Mesendoderm (in vitro differentiated cells): ENCODE data around the gene MICALL2.
"Not testable (repeated sequence)": the region's sequence is repeated elsewhere in the genome, so short reads cannot be mapped to it uniquely, and the experiment has no call there.

Source experiments
- DNase-seq: peaks from one replicate; pipeline ENCODE4 v3.0.0; 2013
- H2AK5ac ChIP-seq: 2 replicates; pipeline ENCODE4 v1.6.1; 2013; ENCODE audit warnings: low read length, inconsistent platforms
- H2BK120ac ChIP-seq: 2 replicates; pipeline ENCODE4 v1.6.1; 2013; ENCODE audit warnings: low read depth, mild to moderate bottlenecking, low read length, moderate library complexity, mixed read lengths
- H2BK15ac ChIP-seq: replicated peaks from 2 replicates; pipeline ENCODE4 v1.6.1; 2013; ENCODE audit warnings: low read depth, mild to moderate bottlenecking, moderate library complexity
- H2BK5ac ChIP-seq: 2 replicates; pipeline ENCODE4 v1.6.1; 2013; ENCODE audit warnings: low read length, inconsistent platforms
- H3K18ac ChIP-seq: 2 replicates; pipeline ENCODE4 v1.6.1; 2013; ENCODE audit warnings: mild to moderate bottlenecking, low read length, mixed read lengths
- H3K23ac ChIP-seq: one replicate; pipeline ENCODE4 v1.6.1; 2013; ENCODE audit warnings: low read length
- H3K27ac ChIP-seq: 2 replicates; pipeline ENCODE4 v1.5.1; 2013; ENCODE audit warnings: low read depth, mild to moderate bottlenecking, inconsistent platforms, low read length, moderate library complexity
- H3K27me3 ChIP-seq: 2 replicates; pipeline ENCODE4 v1.6.1; 2013; ENCODE audit warnings: low read length, control low read depth, mild to moderate bottlenecking, inconsistent platforms; ENCODE audit not compliant: insufficient read depth, poor library complexity
- H3K36me3 ChIP-seq: 2 replicates; pipeline ENCODE4 v1.6.1; 2013; ENCODE audit warnings: low read length, inconsistent platforms; ENCODE audit not compliant: control insufficient read depth, insufficient read depth
- H3K4ac ChIP-seq: one replicate; pipeline ENCODE4 v1.6.1; 2013; ENCODE audit warnings: low read depth, mild to moderate bottlenecking, low read length, moderate library complexity
- H3K4me1 ChIP-seq: 2 replicates; pipeline ENCODE4 v1.6.1; 2013; ENCODE audit warnings: low read depth, low read length, inconsistent platforms; ENCODE audit not compliant: control insufficient read depth
- H3K4me2 ChIP-seq: 2 replicates; pipeline ENCODE4 v1.6.1; 2013; ENCODE audit warnings: low read length
- H3K4me3 ChIP-seq: 2 replicates; pipeline ENCODE4 v1.5.1; 2013; ENCODE audit warnings: mild to moderate bottlenecking, low read length
- H3K56ac ChIP-seq: one replicate; pipeline ENCODE4 v1.6.1; 2013; ENCODE audit warnings: low read length
- H3K79me1 ChIP-seq: 2 replicates; pipeline ENCODE4 v1.6.1; 2013; ENCODE audit warnings: low read length, inconsistent platforms
- H3K79me2 ChIP-seq: 2 replicates; pipeline ENCODE4 v1.6.1; 2013; ENCODE audit warnings: mild to moderate bottlenecking, low read length; ENCODE audit not compliant: control insufficient read depth, insufficient read depth
- H3K9ac ChIP-seq: 2 replicates; pipeline ENCODE4 v1.6.1; 2013; ENCODE audit warnings: low read length, inconsistent platforms
- H4K5ac ChIP-seq: one replicate; pipeline ENCODE4 v1.6.1; 2013; ENCODE audit warnings: low read length
- H4K8ac ChIP-seq: one replicate; pipeline ENCODE4 v1.6.1; 2013; ENCODE audit warnings: low read depth, mild to moderate bottlenecking, control low read depth, low read length, moderate library complexity
- WGBS: extraction: QIAGEN DNeasy Blood & Tissue Kit; methylation state at CpG from one replicate; pipeline ENCODE4 v1.1.7; 2013; ENCODE audit warnings: low lambda C conversion rate, missing lambda C conversion rate; ENCODE audit not compliant: insufficient coverage; ENCODE audit errors: extremely low coverage; 5-methylcytosine and 5-hydroxymethylcytosine counted together

The MICALL2 gene

GRCh38 chr7:1447551-1448244, 11.6 kb downstream of the MICALL2 start:
- H3K4me3 ChIP-seq, result no peak overlapping the region
- no peak overlapping the region for H2AK5ac ChIP-seq
- no peaks in the 10 kb centered on the region for H3K27me3 ChIP-seq
- no peak overlapping the region for H2BK15ac ChIP-seq
- no peak overlapping the region for H3K56ac ChIP-seq
- no peak overlapping the region for H3K9ac ChIP-seq
- no peaks in the 10 kb centered on the region for H3K79me1 ChIP-seq
- WGBS, result no CpG with 5 or more reads among the region's 15 CpGs
- no peak overlapping the region for H3K27ac ChIP-seq
- no peaks in the 10 kb centered on the region for H3K79me2 ChIP-seq
- H2BK5ac ChIP-seq, result no peak overlapping the region
- no peaks in the 10 kb centered on the region for H3K4me1 ChIP-seq
- H3K4me2 ChIP-seq, result no peak overlapping the region
- no peak overlapping the region for H3K4ac ChIP-seq
- DNase-seq, result no peak
- no peak overlapping the region for H4K8ac ChIP-seq
- no peak overlapping the region for H3K23ac ChIP-seq
- H4K5ac ChIP-seq, result no peak overlapping the region
- H3K36me3 ChIP-seq, result no peaks in the 10 kb centered on the region
- no peak overlapping the region for H2BK120ac ChIP-seq
- no peak overlapping the region for H3K18ac ChIP-seq

DNA sequence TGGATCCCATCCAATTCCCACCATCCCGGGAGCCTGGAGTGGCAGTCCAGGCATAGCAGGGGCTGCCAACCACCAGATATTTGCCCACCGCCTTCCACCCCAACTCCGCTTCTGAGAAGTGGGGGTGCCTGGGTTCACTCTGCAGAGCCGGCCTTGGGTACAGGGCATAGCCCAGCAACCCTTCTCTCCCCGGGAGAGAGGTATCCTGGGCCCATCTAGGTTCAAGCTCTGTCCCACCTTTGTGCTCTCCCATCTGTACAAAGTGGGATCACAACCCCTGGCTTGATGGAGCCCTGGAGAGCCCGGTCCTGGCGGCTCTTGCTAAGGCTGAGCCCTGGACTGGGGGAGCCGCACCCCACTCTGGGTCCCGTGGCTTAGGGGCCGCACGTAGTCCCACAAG, 12.2 kb downstream of the MICALL2 start:
- Histone ChIP-seq H2BK15ac (no peak overlapping the region), H3K4me2 (no peak overlapping the region), H3K23ac (no peak overlapping the region), H3K4ac (no peak overlapping the region), H3K18ac (no peak overlapping the region), H3K4me1 (no peaks in the 10 kb centered on the region), H2BK5ac (no peak overlapping the region), H3K4me3 (no peak overlapping the region), H3K27ac (no peak overlapping the region), H3K79me2 (no peaks in the 10 kb centered on the region), H4K5ac (no peak overlapping the region), H3K9ac (no peak overlapping the region), H2BK120ac (no peak overlapping the region), H3K56ac (no peak overlapping the region), H3K27me3 (no peaks in the 10 kb centered on the region), H2AK5ac (no peak overlapping the region), H4K8ac (no peak overlapping the region), H3K79me1 (no peaks in the 10 kb centered on the region), H3K36me3 (no peaks in the 10 kb centered on the region)
- WGBS, result no CpG with 5 or more reads among the region's 11 CpGs
- no peak for DNase-seq

- Histone ChIP-seq H3K79me1 (no peaks in the 10 kb centered on the region), H3K27me3 (no peaks in the 10 kb centered on the region), H3K27ac (no peak overlapping the region), H2BK120ac (no peak overlapping the region), H3K4ac (no peak overlapping the region), H3K56ac (no peak overlapping the region), H3K9ac (no peak overlapping the region), H3K18ac (no peak overlapping the region), H3K79me2 (no peaks in the 10 kb centered on the region), H3K4me3 (no peak overlapping the region), H2BK15ac (no peak overlapping the region), H4K5ac (no peak overlapping the region), H2AK5ac (no peak overlapping the region), H3K4me1 (no peaks in the 10 kb centered on the region), H2BK5ac (no peak overlapping the region), H3K36me3 (no peaks in the 10 kb centered on the region), H3K23ac (no peak overlapping the region), H3K4me2 (no peak overlapping the region), H4K8ac (no peak overlapping the region)
- WGBS, result no CpG with 5 or more reads among the region's 17 CpGs
- no peak for DNase-seq
Observed at GRCh38 chr7:1446620-1447032, 12.6 kb downstream of the MICALL2 start.

- not testable (repeated sequence) for H4K5ac ChIP-seq, H3K4ac ChIP-seq, H3K4me3 ChIP-seq, H2BK5ac ChIP-seq, H4K8ac ChIP-seq, H3K9ac ChIP-seq, H3K23ac ChIP-seq, H3K56ac ChIP-seq, H3K4me1 ChIP-seq, H2BK15ac ChIP-seq, H2AK5ac ChIP-seq, H3K27ac ChIP-seq, H3K36me3 ChIP-seq, H3K4me2 ChIP-seq, H3K79me2 ChIP-seq, H3K18ac ChIP-seq, H3K27me3 ChIP-seq, DNase-seq, H2BK120ac ChIP-seq, H3K79me1 ChIP-seq
- no CpG with 5 or more reads among the region's 5 CpGs for WGBS
Observed at GRCh38 chr7:1446026-1446425, 13.2 kb downstream of the MICALL2 start.

GRCh38 chr7:1445341-1445740, 13.9 kb downstream of the MICALL2 start:
- Histone ChIP-seq H3K27ac (no peak overlapping the region), H3K4me2 (no peak overlapping the region), H4K8ac (no peak overlapping the region), H3K23ac (no peak overlapping the region), H3K27me3 (no peaks in the 10 kb centered on the region), H3K79me2 (no peaks in the 10 kb centered on the region), H4K5ac (no peak overlapping the region), H3K4me1 (no peaks in the 10 kb centered on the region), H3K4me3 (no peak overlapping the region), H2BK5ac (no peak overlapping the region), H3K9ac (no peak overlapping the region), H3K36me3 (no peaks in the 10 kb centered on the region), H3K4ac (no peak overlapping the region), H2BK120ac (no peak overlapping the region), H3K18ac (no peak overlapping the region), H3K79me1 (no peaks in the 10 kb centered on the region), H3K56ac (no peak overlapping the region), H2BK15ac (no peak overlapping the region), H2AK5ac (no peak overlapping the region)
- WGBS, result no CpG with 5 or more reads among the region's 21 CpGs
- DNase-seq, result no peak

- Histone ChIP-seq H3K79me2 (no peaks in the 10 kb centered on the region), H3K36me3 (no peaks in the 10 kb centered on the region), H2BK15ac (no peak overlapping the region), H4K8ac (no peak overlapping the region), H2BK120ac (no peak overlapping the region), H2AK5ac (no peak overlapping the region), H3K9ac (no peak overlapping the region), H3K4me1 (no peaks in the 10 kb centered on the region), H3K56ac (no peak overlapping the region), H3K23ac (no peak overlapping the region), H3K4ac (no peak overlapping the region), H3K27me3 (no peaks in the 10 kb centered on the region), H3K79me1 (no peaks in the 10 kb centered on the region), H3K4me3 (no peak overlapping the region), H2BK5ac (no peak overlapping the region), H4K5ac (no peak overlapping the region), H3K4me2 (no peak overlapping the region), H3K18ac (no peak overlapping the region), H3K27ac (no peak overlapping the region)
- no peak for DNase-seq
- WGBS, result no CpG with 5 or more reads among the region's 24 CpGs
Observed at GRCh38 chr7:1444925-1445322, 14.3 kb downstream of the MICALL2 start.
